NOMO-1 treated with dmso at 0.1 percent for 144 hours (cell line): ENCODE measurements around the gene INPP5B.
A peak's percentile ranks its signal among the peaks of the same experiment; 100 is the strongest.

Source experiments
- DNase-seq: peaks from one replicate; lab custom pipeline; 2025; ENCODE audit not compliant: unreplicated experiment; lab: John Stamatoyannopoulos, UW

Gene INPP5B

DNA sequence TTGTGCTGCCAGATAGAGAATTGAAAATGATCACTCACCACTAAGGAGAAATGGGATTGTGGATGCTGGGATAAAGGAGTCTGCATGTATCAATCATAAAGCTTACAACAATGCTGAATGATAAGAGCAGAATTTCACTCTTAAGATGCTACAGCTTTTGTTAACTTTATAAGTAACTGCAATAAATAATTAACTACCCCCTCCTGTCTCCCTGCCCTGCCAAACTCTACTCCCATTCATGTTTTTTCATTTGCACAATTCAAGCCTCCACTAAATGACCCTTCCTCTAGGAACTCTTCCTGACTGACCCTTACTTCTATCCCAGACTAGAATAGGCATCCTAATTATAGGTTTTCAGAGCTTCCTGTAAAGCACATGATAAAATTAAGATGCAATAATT, 102.3 kb downstream of the INPP5B start:
- DNase-seq: no peak

- no peak for DNase-seq
Measured at GRCh38 chr1:37841652-37842051, 105.2 kb downstream of the INPP5B start.

DNA sequence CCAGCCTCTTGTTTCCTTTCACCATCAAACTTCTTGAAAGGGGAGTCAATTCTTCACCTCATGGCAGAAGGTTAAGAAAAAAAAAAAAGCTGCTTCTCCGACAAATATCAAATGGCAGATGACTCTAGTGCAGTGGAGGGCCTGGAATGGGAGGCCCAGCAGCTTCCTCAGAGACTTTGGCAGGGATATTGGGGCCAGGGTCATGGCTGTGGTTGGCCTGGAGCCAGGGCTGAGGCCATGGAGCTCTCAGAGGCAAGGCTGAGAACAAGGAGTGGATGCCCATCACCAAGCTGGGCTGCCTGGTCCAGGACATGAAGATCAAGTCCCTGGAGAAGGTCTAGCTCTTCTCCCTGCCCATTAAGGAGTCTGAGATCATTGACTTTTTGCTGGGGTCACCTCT, 106.1 kb downstream of the INPP5B start:
- no peak for DNase-seq

- DNase-seq: no peak
Measured at GRCh38 chr1:37839676-37840075, 107.2 kb downstream of the INPP5B start.

- no peak for DNase-seq
Measured at GRCh38 chr1:37836788-37837187, 110.1 kb downstream of the INPP5B start.

GRCh38 chr1:37831809-37832208, 115.0 kb downstream of the INPP5B start:
- DNase-seq: no peak

DNA sequence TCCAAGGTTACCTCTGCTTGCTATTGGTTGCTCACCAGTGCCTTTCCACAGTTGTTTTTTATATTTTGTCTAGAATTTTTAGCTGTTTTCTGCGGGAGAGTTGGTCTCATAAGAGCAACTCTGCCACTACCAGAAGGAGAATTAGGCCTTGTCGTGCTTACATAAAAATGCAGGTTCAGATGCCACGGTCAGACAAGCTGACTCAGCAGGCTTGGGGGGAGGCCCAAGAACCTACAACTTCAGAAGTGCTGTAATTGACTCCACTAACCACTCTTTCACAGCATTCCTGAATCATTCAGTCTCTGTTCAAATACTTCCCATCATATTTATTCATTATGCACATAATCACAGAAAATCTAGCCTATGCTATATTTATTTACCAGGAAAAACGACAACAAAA, 115.7 kb downstream of the INPP5B start:
- DNase-seq: no peak

DNA sequence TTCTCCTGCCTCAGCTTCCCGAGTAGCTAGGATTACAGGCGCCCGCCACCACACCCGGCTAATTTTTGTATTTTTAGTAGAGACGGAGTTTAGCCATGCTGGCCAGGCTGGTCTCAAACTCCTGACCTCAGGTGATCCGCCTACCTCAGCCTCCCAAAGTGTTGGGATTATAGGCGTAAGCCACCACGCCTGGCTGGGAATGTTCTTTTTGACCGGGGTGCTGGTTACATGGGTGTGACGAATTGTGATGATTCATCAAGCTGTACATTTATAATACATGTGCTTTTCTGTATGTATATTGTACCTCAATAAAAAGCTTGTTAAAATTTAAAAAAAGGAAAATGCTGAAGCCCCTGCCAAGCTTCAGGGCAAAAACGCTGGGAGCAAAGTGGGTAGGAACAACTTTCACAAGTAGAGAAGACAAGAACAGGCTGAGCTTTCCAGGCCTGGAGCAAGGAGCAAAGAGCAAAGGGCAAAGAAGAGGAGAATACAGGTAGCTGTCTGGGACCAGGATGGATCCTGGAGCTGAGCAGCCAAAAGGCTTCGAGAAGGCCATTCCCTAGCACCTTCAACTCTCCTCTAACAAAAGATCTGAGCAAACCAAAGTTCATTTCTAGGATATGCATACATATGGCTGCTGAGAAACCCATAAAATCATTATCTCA, 118.3 kb downstream of the INPP5B start:
- DNase-seq: no peak

- DNase-seq: peak; percentile 5
Measured at GRCh38 chr1:37825506-37825905, 121.3 kb downstream of the INPP5B start.

- no peak for DNase-seq
Measured at GRCh38 chr1:37824001-37824400, 122.9 kb downstream of the INPP5B start.

DNA sequence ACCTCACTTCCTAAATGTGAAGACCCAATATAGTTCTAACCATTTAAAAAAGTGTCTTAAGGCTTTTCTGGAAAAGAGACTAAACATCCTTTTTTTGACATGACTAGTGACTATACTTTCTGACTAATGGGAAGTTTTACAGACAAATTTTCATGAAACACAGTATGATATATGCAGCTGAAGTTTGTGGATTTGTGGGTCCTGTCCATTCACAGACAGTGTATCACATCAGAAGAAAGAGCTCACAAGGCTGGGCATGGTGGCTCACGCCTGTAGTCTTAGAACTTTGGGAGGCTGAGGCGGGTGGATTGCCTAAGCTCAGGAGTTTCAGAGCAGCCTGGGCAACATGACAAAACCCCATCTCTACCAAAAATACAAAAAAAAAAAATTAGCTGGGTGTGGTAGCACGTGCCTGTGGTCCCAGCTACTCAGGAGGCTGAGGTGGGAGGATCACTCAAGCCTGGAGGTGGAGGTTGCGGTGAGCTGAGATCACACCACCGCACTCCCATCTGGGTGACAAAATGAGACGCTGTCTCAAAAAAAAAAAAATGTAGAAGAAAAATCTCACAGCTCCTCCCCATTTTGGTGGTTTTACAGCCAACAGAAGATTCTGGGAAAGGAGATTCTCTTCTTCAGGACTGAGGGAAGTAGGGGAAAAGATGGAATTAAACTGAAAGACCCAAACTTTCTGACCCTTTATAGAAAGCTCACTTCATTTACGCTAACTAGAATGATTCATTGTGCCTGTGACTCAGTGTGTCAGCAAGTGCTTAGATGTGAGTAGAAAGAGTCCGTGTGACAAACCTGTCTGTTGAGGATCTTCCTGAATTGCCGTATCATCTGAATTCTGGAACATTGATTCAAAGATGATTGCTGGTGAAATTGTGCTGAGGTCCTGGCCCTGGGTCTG, 123.7 kb downstream of the INPP5B start:
- DNase-seq: no peak

DNA sequence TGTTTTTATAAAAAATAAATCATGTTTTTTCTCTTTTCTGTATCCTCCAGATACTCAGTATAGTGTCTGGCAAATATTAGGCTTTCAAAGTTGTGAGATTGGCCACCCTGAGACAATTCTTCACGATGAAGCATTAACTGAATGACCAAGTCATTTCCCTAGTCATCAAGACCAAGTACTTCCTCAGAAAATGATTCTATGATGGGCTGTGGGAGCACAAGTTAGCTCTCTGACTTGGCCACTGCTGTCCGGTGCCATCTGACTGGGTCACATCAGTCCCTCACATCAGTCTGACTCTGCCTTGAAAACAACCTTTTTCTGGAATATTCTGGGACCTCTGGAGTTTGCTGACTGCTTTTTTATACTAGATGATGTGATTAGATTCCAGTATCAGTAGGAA, 125.4 kb downstream of the INPP5B start:
- no peak for DNase-seq

DNA sequence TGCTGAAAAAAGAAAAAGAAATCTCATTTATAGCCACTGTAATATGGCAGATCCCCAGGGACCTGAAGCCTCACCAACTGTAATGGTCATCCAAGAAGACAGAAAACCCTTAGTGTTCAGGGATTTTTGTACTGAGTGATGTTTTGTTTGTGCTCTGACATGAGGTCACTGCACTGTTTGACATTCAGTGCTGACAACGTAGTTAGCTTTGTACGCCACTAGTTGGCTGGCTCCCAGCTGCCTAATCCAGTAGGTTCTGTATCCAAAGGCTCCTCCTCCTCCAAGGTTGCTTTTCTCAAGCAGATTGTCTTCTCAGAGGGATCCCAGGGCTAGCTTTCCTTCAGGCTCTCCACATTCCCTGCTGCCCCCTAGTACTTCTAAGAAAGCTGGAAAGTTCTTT, 129.4 kb downstream of the INPP5B start:
- DNase-seq: no peak

- DNase-seq: no peak
Measured at GRCh38 chr1:37814252-37814651, 132.6 kb downstream of the INPP5B start.

DNA sequence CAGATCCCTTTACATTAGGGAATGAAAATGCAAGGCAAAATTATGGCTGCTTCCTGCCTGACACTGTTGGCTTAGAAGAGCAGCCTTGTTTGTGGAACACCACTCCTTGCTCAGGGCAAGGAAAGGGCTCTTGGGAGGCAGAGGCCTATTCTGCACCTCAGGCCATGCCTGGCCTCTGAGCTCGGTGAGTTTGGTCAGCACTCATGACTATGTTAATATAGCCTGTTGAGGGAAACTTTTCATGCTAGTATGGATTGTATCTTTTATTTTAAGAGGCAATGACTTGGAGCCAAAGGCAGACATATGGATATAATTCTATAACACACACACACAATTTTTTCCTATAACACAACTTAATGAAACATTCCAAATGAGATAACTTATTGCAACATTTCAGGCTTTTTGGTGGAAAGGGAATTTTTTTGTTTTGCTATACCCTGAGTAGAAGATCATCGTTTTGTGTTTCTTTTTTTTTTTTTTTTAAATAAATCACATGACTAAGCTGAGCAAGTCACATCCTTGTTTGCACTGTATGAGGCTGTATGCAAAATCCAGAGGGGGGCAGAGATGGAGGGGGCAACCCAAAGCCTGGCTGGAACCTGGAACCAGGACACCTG, 133.2 kb downstream of the INPP5B start:
- DNase-seq: no peak

DNA sequence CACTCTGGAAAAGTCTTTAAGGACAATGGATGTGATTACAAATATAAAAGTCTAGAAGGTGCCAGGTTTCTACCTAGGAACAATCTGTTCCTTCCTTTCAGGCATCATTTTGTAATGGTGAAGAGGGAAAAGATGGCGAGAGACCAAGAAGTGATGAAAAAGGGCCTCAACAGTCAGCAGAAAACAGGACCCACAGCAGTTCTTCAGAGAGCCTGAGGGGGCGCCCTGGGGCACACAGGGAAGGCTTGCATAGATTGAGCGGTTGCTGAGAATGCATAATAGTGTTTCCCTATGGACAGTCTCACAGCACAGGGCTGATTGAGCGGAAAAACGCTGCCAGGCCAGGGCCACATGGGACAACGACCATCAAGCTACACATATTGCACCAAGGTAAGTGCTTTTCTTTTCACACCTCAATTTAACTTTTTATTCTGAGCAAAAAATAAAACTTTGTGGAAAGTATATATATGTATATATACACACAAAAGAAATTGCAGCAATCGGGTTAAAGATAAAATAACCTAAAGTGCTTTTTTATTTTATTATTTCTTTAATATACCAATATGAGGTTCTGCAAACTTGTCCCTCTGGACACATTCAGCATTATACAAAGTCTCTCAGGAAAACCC, 135.7 kb downstream of the INPP5B start:
- peak; percentile 28 for DNase-seq
